HepG2 (cell line): ENCODE data around the gene RERE.

Experiments
- ESRRA ChIP-seq: sonication (generic); formaldehyde crosslinking; IDR thresholded peaks from 2 replicates; pipeline ENCODE4 v1.5.1; 2020; ENCODE audit warnings: mild to moderate bottlenecking, low read depth, missing genetic modification reagents
- GLI4 ChIP-seq: sonication (generic); formaldehyde crosslinking; IDR thresholded peaks from 2 replicates; pipeline ENCODE4 v1.5.1; 2020; ENCODE audit warnings: missing genetic modification reagents, mild to moderate bottlenecking, moderate library complexity, borderline replicate concordance

GRCh38 chr1:8427986-8428385, 389.5 kb downstream of the RERE start:
- TF ChIP-seq GLI4 (CRISPR knock-in tag) (no peak), ESRRA (CRISPR knock-in tag) (no peak)
